C4-2B (cell line): Measurements from ENCODE around the gene CABLES1.

Experiments
- ZFX ChIP-seq: fragments of 450-650 bp; IDR thresholded peaks from 2 replicates; pipeline ENCODE4 v1.6.1; 2017
- TF ChIP-seq, protein P1 (sequence below): fragments of 450-650 bp; conservative IDR thresholded peaks from 2 replicates; pipeline ENCODE4 v1.5.1; 2017; ENCODE audit warnings: mild to moderate bottlenecking

DNA sequence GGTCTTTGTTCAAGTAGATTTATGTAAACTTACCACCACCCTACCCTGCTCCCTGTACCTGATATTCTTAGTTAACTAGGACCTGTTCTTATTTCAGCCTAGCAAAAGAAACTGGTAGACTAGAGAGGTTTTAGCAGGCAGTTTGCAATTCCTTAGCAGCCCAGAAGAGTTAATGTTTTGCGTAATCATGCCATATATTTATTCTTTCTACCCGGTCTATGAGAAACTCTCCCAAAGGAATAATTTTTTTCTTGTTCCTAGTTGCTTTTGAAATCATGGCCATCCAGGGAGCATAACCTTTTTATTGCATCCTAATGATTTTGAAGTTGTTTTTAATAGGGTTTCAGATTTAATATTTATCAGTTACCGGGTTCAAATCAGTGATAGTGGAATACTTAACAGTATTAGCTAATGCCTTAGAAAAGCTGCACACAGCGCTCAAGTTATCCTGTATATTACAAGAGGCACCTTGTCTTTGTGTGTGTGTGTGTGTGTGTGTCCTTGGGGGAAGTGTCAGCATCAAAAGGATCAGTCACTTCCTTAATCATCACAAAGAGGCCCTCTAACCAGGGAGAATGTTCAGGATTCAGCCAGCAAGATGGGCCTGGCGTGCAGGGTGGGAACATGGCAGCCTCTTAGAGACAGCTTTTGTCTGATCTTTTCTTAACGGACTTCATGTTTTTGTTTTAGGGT is 52.9 kb downstream of the CABLES1 start:
- TF ChIP-seq, protein P1, sequence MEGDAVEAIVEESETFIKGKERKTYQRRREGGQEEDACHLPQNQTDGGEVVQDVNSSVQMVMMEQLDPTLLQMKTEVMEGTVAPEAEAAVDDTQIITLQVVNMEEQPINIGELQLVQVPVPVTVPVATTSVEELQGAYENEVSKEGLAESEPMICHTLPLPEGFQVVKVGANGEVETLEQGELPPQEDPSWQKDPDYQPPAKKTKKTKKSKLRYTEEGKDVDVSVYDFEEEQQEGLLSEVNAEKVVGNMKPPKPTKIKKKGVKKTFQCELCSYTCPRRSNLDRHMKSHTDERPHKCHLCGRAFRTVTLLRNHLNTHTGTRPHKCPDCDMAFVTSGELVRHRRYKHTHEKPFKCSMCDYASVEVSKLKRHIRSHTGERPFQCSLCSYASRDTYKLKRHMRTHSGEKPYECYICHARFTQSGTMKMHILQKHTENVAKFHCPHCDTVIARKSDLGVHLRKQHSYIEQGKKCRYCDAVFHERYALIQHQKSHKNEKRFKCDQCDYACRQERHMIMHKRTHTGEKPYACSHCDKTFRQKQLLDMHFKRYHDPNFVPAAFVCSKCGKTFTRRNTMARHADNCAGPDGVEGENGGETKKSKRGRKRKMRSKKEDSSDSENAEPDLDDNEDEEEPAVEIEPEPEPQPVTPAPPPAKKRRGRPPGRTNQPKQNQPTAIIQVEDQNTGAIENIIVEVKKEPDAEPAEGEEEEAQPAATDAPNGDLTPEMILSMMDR = no peak
- no peak for TF ChIP-seq ZFX
